GM21825 (cell line): ENCODE results near the gene TBCC.

Experiments used
- ATAC-seq: cut with Tn5 transposase; IDR thresholded peaks from one replicate; pipeline ENCODE4 v1.9.1; 2021; ENCODE audit warnings: mild to moderate bottlenecking, moderate library complexity; ENCODE audit not compliant: unreplicated experiment

TBCC gene

GRCh38 chr6:42697268-42697655 is 48.6 kb downstream of the TBCC start:
- ATAC-seq = no peak

- no peak for ATAC-seq
Observed at GRCh38 chr6:42696526-42697267, 49.2 kb downstream of the TBCC start.

GRCh38 chr6:42694586-42694985 is 51.3 kb downstream of the TBCC start:
- ATAC-seq = no peak
